Measurements from ENCODE around the gene EEFSEC. TPM values are rescaled to one million over a fixed set of nuclear protein-coding genes. Genes with fewer than 3 reads are reported as not detected.

Gene EEFSEC
- total RNA-seq, 2 experiments from 2014 or later, result 20.8 to 21.4 TPM

- ChIA-PET CTCF (no interaction called here), POLR2A (no interaction called here)
Observed at GRCh38 chr3:128263118-128263517, 109.8 kb downstream of the EEFSEC start.

DNA sequence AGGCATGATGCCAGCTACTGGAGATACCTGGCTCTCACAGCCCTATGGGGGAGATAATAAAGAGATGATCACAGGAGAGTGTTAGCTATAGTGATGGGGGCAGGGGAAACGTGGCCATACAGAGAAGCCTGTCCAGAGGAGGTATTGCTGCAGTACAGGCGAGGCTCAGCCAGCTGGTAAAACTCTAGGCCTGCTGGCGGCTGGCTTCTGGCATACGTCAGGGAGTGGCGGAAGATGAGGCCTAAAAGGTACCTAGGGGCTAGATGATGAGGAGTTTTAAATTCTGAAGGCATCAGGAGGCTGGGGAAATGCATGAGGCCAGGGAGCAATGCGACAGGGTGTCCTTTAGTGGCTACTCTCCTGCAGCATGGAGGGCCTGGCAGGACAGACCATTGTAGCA is 110.7 kb downstream of the EEFSEC start:
- POLR2A ChIA-PET, result no interaction called here
- CTCF ChIA-PET, result no interaction called here

GRCh38 chr3:128266453-128266852 is 113.2 kb downstream of the EEFSEC start:
- POLR2A ChIA-PET, result no interaction called here
- CTCF ChIA-PET, result no interaction called here

DNA sequence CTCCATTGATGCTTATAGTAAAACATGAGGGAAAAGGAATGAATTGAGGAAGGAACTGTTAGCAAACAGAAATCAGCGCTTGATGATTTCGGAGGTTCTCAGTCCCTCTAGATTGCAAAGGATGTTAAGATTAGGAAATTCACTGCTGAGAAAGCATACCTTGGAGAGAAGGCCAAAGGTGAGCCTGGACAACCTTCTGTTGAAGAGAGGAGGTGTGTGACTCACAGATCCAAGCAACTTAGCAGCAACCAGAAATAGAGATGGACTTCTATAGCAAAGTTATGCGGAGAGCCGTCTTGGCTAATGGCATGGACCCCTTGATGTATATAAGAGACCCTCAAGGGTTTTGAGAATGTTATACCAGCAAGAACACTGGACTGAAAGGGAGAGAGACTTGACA is 114.3 kb downstream of the EEFSEC start:
- ChIA-PET POLR2A (no interaction called here), CTCF (no interaction called here)

GRCh38 chr3:128269006-128269775 is 115.9 kb downstream of the EEFSEC start:
- ChIA-PET POLR2A (interaction anchor here (0.6 kb wide), 1 partner anchor 69 kb away, joined by 3 read pairs; no protein-coding TSS in a partner anchor), CTCF (no interaction called here)

- ChIA-PET CTCF (no interaction called here), POLR2A (no interaction called here)
Observed at GRCh38 chr3:128269796-128270195, 116.5 kb downstream of the EEFSEC start.

DNA sequence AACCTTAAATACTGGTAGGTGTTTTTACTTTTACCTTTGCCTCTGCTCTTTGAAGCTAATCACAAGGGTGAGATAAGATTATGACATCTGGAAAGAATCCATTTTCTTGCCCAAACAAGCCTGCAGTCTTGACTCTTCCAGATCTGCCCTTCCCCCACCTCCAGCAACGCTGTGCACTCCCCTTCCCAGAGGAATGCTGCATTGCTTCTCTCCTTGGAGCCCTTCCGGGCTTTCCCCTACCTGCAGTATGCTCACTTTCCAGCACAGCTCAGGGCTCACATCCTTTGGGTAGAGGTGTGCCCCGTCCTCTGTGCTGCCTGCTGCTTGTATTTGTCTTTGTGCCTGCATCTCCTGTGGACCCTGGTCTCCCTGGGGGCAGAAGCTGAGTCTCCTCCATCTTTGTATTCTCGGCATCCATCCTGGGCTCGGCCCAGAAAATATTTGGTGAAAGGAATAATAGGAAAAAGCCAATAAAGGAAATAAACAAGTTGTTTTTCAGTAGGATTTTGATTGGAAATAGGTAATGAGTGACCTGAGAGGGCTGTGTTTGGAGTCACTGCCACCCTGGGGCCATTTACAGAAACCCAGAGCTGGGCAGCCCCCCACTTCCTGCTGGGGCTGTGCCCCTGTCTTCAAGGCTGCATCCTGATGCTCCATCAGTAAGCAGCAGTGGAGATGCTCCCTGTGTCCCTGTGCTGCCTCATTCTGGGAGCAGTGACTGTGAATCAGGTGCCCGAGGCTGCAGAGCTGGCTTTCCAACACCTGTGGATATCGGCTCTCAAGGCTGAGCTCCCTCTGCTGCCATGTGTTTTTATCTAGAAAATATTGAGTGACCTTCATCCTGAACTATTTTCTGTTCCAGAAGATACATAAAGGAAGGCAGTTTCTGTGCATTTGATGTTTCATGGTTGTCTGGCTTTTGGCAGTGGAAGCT is 117.5 kb downstream of the EEFSEC start:
- POLR2A ChIA-PET, result no interaction called here
- CTCF ChIA-PET, result no interaction called here

DNA sequence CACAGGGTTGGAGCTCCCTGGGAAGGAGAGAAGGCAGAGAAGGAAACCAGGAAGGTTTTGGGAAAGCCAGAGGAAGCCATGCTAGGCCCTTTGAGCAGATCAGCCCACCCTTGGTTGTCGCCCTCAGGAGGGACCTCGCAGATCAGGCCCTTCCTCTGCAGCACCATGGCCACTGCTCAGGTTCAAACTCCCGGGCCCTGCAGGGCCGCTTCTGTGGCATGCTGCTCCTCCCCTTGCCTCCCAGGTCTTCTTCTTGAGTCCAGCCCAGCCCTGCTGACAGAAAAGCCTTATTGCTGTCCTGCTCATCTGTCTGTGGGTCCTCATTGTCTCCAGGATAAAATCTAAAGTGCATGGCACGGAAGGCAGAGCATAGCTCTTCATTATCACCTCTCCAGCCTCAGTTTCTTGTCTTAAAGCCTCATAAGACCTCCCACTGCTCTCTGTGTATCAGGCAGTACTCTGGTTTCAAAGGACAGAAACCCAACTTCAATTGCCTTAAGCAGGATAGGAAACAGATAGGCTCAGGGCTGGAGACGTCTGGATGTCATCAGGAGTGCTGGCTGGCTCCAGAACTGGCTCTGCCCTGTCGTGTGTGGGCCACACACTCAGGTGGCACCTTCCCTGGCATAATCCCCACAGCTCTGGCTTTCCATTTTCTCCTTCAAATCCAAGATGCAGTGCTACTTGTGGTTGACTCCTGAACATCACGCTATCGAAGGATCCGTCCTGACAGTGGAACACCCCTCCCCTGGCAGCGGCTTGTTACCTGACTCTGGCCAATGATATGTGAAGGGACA is 118.5 kb downstream of the EEFSEC start:
- CTCF ChIA-PET, result no interaction called here
- POLR2A ChIA-PET, result no interaction called here

- CTCF ChIA-PET, result no interaction called here
Observed at GRCh38 chr3:128273109-128273840, 120.0 kb downstream of the EEFSEC start.

DNA sequence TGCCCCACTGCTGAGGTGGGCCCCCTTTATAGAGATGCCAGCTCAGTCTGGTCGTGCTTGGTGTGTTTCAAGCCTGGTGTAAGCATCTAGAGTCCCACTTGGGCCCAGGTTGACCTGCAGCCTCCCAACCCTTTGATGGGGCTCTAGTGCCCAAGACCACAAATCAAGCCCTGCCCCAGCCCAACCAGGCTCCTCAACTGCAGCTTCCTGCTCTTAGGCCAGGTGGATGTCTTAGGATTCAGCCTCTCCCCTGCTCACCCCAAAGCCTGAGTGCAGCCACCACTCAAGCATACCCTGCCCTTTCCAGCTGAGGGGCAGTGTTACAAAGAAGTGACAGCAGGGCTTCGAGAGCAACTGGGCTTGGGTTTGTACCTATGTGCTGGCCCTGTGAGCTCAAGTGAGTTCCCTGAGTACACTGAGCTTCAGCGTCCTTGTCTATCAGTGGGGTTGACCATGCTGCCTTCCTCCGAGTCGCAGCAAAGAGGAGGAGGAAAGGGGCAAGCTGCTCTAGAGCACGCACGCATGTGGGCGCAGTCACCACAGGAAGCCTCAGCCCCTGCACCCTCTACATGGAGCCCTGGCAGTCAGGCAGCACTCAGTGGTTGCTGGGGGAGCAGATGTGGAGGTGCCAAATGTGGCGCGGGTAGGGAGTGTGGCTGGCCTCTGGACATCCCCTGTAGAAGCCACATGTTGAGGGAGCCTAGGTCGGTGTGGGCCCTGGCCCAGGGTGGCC is 120.7 kb downstream of the EEFSEC start:
- CTCF ChIA-PET, result no interaction called here

More at GRCh38 chr3:128273109-128273840, 120.0 kb downstream of the EEFSEC start:
- POLR2A ChIA-PET, result no interaction called here

GRCh38 chr3:128274837-128275236 is 121.6 kb downstream of the EEFSEC start:
- ChIA-PET CTCF (no interaction called here), POLR2A (no interaction called here)

More for the DNA sequence above, 120.7 kb downstream of the EEFSEC start:
- POLR2A ChIA-PET, result no interaction called here

DNA sequence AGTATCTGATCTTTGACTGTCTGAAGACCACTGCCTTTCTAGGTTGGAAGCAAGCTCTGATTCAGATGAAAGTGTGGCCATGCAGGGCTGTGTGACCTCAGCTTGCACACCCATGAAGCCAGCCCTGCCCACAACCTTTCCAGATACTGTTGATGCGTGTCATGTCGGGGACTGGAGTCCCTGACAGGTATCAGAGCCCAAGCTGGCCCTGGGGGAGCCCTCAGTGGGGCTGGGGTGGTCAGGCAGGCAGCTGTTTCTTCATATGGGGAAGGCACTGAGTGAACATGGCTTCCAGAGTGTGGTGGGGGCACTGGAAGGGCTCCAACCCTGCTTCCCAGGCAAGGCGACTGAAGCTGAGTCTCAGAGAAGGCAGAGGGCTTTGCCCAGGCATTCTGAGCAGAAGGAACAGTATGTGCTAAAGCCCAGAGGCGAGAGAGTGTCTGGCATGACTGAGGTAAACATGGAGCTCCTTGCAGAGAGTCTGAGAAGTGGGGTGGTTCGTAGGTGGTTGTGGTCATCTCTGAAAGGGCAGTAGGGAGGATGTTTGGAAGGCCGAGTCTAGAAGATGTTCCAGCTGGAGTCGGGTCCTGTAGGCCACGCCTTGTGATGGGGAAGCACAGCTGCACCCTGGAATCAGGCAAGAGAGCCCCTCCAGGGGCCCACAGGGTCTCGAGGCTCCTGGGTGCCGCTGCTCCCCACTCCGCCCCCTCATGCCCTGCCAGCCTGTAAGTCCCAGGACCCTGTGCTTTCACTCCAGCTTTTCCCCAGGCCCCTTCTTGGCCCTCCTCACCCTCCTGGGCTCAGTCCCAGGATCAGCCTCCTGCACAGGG is 122.2 kb downstream of the EEFSEC start:
- CTCF ChIA-PET, result no interaction called here
- POLR2A ChIA-PET, result no interaction called here

DNA sequence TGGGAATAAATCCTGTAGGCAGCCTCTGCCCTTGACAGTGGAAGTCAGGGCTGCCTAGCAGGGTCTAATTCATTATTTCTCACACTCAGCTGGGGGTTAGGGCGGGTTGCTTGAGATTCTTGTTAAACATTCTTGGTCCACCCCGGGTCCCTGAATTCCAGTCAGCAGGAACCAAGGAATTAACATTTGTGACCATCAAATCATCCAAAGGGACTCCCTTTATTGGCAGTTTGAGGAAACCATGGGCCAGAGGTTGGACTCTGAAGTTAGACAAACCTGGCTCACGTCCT is 122.8 kb downstream of the EEFSEC start:
- ChIA-PET CTCF (no interaction called here), POLR2A (no interaction called here)

DNA sequence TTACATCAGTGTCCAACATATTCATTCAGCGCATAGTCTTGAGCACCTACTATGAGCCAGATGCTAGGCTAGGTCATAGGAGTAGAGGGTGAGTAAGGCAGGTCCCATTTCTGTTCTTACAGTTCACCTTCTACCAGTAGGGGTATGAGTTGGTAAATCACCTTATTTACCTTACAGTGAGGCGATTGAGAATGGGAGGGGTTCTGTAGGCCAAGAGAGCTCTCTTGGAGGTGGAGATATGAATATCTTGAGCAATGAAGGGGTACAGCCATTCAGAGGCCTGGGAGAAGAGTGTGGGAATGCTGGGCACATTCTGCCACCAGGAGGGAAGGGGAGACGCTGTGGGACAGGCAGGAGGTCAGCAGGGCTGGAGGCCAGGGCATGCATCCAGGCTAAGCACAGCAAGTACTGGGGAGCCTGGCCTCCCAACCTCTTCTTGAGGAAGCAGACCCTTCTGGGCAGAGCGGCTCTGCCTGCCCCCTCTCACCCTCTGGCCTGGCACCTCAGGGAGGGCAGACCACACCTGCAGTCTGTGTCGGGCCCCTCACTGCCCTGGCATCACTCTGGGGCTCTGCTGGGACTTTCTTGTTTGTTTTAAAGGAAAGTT is 123.4 kb downstream of the EEFSEC start:
- POLR2A ChIA-PET, result no interaction called here
- CTCF ChIA-PET, result no interaction called here

- ChIA-PET CTCF (no interaction called here), POLR2A (no interaction called here)
Observed at GRCh38 chr3:128277378-128278069, 124.2 kb downstream of the EEFSEC start.

DNA sequence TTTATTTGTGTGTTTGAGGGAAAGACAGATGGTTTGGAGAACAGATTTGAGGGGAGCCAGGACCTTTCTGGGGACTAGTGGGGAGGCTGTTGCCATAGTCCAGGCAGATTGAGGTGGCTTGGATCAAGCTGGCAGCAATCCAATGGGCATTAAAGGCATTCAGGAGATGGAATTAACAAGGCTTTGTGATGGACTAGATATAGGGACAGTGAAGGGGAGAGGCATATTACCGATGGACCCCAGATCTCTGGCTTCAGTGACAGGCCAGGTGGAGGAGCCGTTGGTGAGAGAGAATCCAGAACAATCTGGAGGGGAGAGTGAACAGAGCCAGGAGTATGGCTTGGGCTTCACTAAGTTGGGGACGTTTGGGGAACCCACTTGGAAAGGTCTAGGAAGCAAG is 124.8 kb downstream of the EEFSEC start:
- CTCF ChIA-PET, result no interaction called here

DNA sequence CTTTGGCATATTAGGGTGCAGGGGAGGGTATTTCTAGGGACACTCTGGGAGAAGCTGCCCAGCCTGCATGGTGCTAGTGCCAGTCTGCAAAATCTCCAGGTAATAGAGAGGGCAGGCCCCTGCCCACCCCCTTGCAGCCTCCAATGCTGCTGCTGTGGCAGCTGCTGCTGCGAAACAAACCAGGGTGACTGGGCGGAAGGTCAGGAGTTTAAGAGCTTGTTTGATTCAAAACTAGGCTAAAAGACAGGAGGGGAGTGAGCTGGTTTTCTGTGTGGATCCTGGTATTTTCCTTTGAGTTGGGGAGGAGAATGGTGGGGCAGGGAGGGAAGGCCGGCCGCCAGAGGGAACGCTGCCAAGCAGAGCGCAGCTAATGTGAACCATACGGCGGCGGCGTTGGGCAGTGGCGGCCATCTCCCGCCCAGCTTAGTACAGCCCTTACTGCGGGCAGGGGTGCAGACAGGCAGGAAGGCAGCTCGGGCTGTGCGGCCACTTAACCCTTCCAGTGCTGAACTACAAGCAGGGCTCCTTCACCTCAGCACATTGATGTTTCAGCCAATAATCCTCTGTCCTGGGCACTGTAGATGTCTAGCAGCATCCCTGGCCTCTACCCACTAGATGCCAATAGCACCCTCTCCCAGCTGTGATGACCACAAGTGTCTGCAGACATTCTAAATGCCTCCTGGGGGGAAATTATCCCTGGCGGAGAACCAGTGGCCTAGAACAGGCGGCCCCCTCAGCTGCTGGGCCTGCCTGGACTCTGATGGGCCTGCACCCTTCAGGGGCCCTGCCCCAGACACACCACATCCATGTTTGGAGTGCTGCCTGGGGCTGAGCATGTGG is 125.7 kb downstream of the EEFSEC start:
- ChIA-PET POLR2A (no interaction called here), CTCF (no interaction called here)

More for the DNA sequence above, 124.8 kb downstream of the EEFSEC start:
- POLR2A ChIA-PET, result no interaction called here

All from activated CD8-positive, alpha-beta memory T cell treated with anti-CD3 and anti-CD28 coated beads for 36 hours (primary cell).